ENCODE measurements around the gene INKA1.
A peak's percentile ranks its signal among the peaks of the same experiment; 100 is the strongest.

Gene INKA1

GRCh38 chr3:49794431-49794830 is 8.6 kb upstream of the INKA1 start:
- TF ChIP-seq CTCF (conservative IDR thresholded peaks at IDR 0.05; ENCODE audit: low read depth, low read length) = no peak
- DNase-seq (ENCODE audit: low read depth) = no peak

GRCh38 chr3:49794926-49795905 is 7.8 kb upstream of the INKA1 start:
- TF ChIP-seq CTCF (conservative IDR thresholded peaks at IDR 0.05; ENCODE audit: low read depth, low read length) = no peak
- DNase-seq (ENCODE audit: low read depth) = no peak
- no peak overlapping the region for H3K4me3 ChIP-seq (ENCODE audit: low read depth, low read length)

More at GRCh38 chr3:49794431-49794830, 8.6 kb upstream of the INKA1 start:
- no peak overlapping the region for H3K4me3 ChIP-seq (ENCODE audit: low read depth, low read length)

- no peak for DNase-seq (ENCODE audit: low read depth)
- no peak for TF ChIP-seq CTCF (conservative IDR thresholded peaks at IDR 0.05; ENCODE audit: low read depth, low read length)
- H3K4me3 ChIP-seq (ENCODE audit: low read depth, low read length) = no peak overlapping the region
Observed at GRCh38 chr3:49799105-49799504, 4.0 kb upstream of the INKA1 start.

- TF ChIP-seq CTCF (conservative IDR thresholded peaks at IDR 0.05; ENCODE audit: low read depth, low read length) = no peak
Observed at GRCh38 chr3:49799761-49800160, 3.3 kb upstream of the INKA1 start, which contains the start of gene CDHR4. Gene CDHR4, minus strand, starts transcription at chr3:49799873. Its CDS starts 61 bp downstream, at chr3:49799812.

GRCh38 chr3:49801160-49801559 is 1.9 kb upstream of the INKA1 start:
- no peak for DNase-seq (ENCODE audit: low read depth)
- no peak overlapping the region for H3K4me3 ChIP-seq (ENCODE audit: low read depth, low read length)

More at GRCh38 chr3:49799761-49800160, 3.3 kb upstream of the INKA1 start, which contains the start of gene CDHR4:
- no peak within 1 kb of the TSS for H3K4me3 ChIP-seq (ENCODE audit: low read depth, low read length)
- DNase-seq (ENCODE audit: low read depth) = peak; percentile 84

GRCh38 chr3:49803465-49804140 is 542 bp downstream of the INKA1 start:
- peak; percentile 35 for DNase-seq (ENCODE audit: low read depth)
- H3K4me3 ChIP-seq (ENCODE audit: low read depth, low read length) = peak overlapping the region; percentile 84
- TF ChIP-seq CTCF (conservative IDR thresholded peaks at IDR 0.05; ENCODE audit: low read depth, low read length) = no peak

More at GRCh38 chr3:49801160-49801559, 1.9 kb upstream of the INKA1 start:
- TF ChIP-seq CTCF (conservative IDR thresholded peaks at IDR 0.05; ENCODE audit: low read depth, low read length) = no peak
